ENCODE data around the gene EHD1.
A peak's percentile ranks its signal among the peaks of the same experiment; 100 is the strongest.
"Not testable (repeated sequence)": the region's sequence is repeated elsewhere in the genome, so short reads cannot be mapped to it uniquely, and the experiment has no call there.

The EHD1 gene

DNA sequence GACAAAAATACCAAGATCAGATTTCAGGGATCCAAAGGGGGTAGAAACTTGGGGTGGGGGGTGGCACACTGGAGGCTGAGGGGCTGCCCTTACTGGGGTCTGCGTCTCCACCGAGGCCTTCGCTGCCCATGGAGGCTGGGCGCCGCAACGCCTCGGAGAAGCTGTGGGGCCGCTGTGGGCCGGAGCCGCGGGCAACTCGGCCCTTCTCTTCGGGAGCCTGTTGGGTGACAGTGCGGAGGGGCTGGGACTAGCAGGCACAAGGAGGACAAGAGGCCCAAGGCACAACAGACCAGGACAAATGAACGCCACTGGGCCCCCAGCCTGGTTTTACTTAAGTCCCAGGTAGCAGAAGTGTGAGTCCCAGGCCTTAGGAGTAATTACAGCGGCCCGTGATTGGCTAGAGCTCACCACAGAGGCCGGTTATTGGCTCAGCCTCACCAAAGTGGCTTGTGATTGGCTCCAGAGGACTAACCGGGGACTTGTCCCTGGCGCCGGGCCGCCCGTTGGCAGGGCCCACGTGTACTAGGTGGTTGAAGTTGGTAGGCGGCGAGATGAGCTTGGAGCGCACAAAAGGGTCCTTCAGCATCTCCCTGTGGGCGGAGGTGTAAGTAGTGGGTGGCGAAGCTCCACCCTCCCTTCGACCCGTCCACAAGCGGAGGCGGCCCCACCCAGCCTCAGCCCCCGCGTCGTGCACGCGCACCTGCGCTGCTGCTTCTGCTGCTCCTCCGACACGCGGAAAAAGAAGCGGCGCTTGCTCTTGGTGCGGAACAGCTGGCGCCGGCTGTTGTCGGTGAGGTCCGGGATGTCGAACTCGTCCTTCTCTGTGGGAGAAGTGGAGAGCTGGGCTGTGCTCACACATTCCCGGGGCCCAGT is 51.6 kb downstream of the EHD1 start:
- intact Hi-C loops (cut with DNase I): no loop called here
- DNase-seq: no peak

DNA sequence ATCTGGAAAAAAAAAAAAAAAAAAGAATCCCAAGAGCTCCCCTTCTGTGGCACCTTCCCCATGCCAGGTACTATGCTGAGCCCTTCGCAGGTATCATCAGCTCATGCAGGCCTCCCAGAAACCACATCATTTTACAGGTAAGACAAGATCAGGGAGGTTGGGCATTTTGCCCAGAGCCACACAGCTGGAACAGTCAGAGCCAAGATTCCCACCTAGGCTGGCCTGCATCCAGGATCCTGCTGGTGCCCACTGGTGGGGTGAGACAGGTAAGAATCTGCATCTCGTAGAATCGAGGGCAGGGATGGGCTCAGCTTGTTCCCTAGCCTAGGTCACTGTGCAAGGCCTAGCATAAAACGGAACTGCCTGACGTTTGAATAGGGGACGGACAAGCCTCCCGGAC is 52.4 kb downstream of the EHD1 start:
- intact Hi-C loops (cut with DNase I): no loop called here
- no peak for DNase-seq

DNA sequence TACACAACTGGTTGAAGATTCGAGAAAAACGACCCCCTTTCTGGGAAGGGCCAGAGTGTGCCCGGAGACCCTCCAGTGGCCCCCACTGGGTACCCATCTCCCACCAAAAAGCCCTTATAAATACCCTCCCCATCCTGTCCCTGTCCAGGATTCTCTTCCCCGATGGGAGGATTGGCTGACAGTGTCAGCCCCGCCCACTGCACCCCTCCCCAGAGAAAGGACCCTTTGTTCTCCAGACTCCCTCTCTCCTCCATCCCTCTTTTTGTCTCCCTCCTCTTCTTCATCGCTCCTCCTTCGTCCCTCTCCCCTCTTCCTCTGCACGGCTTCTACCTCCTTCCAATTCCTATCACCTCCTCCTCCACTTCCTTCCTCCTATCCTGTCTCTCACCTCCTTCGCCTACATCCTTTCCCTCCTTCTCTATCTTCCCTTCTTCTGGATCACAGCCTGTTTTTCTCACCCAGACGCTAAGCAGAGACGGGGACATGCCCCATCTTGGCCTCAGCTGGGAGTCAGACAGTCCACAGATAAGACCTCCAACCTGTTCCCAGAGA is 54.8 kb downstream of the EHD1 start:
- DNase-seq: peak in 13 of 42 donors; percentile 20 to 63 (median 41)
- intact Hi-C loops (cut with DNase I): no loop called here

DNA sequence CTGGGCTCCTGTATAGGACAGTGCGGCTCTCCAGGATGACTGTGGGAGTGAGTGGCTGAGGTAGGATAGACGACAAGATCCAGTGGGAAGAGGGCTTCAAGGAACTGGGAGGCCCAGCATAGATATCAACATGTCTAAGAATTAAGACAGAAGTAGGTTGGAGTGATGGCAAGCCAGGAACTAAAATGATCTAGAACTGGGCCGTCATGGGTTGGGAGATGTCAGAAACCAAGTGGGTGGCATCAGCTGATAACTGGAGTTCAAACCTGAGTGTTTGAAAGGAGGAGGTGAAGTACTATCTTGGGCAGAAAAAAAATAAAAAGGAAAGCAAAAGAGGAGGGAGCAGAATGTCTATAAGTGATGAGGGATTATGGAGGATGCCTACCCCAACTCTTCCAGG is 60.9 kb downstream of the EHD1 start:
- intact Hi-C loops (cut with DNase I): no loop called here
- DNase-seq: peak in 32 of 42 donors; percentile 17 to 87 (median 56)

DNA sequence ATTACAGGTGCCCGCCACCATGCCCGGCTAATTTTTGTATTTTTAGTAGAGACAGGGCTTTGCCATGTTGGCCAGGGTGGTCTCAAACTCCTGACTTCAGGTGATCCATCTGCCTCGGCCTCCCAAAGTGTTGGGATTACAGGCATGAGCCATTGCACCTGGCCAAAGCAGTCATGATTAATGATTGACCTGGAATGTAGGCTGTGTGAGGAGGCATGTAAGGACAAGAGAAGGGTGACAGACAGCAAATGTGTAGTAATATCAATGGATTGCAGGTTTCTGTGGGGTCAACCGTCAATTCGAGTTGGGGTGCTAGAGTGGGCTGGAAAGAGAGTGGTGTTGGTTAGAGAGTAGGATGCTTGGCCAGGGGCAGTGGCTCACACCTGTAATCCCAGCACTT is 63.0 kb downstream of the EHD1 start:
- intact Hi-C loops (cut with DNase I); DNase-seq: not testable (repeated sequence)

DNA sequence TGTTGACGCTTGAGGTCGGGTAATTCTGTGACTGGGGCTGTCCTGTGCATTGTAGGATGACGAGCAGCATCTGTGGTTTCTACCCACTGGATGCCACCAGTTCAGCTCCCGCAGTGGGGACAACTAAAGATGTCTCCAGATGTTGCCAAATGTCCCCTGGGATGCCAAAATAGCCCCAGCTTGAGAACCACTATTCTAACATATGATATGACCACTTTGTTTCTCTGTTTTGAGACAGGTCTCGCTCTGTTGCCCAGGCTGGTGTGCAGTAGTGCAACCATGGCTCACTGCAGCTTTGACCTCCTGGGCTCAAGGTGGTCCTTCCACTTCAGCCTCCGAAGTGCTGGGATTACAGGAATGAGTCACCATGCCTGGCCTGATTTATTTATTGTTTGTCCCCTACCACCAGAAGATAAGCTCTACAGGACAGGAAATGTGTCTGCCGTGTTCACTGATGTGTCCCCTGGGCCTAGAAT is 63.7 kb downstream of the EHD1 start:
- intact Hi-C loops (cut with DNase I): no loop called here
- no peak for DNase-seq

DNA sequence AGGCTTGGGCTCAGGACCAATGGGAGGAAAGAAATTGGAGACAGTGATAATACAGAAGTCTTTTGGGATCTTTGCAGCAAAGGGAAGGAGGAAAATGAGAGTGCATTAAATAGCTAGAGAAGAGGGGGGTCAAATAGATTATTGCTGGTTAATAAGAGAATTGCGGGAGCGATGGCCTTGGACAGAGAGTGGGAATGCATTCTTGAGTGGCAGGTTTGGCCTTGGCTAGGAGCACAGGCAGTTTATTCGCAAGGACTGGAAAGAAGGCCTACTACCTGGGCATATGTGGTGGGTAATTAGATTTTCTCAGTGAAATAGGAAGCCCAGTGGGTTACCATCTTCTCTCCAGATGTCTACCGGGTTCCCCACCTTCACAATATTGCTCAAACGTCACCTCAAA is 64.6 kb downstream of the EHD1 start:
- DNase-seq: no peak
- intact Hi-C loops (cut with DNase I): no loop called here

DNA sequence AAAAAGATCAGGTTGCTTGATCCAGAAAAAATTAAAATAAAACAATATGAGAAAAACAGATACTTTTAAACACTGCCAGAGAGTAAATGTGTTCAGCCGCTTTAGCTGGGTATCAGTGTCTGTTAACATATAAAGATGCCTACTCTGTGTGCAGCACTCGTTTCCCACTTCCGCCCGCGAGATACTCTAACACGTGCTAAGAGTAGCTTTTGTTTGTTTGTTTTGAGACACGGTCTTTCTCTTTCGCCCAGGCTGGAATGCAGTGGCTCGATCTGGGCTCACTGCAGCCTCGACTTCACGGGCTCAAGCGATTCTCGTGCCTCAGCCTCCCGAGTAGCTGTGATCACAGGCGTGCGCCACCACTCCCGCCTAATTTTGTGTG is 67.5 kb downstream of the EHD1 start:
- intact Hi-C loops (cut with DNase I): no loop called here

DNA sequence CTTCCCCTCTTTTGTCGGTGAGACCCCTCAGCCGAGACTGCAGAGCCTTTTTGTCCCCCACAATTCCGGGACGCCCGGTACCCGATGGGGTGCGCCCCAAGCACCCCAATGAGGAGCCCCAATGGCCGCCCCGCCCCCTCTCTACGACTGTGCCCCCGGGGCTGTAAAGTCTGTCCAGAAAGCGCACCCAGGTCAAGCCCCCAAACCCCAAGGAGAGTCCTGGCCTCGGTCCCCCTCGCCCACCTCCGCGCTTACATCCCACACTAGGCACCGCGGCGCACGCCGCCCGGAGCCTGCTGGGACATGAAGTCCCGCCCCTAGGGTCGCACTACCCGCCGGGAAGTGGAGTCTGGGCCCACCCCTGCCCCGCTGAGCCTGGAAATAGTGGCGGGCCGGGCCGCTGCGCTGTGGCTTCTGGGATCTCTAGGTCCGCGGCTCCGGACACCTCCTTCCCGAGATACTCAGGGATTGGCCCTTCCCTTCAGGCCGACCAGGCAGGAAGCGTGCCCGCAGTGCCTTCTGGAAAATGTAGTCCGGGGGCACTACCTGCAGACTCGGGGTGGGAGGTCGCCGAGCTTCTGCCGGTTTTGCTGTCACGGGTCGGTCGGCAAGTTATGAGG is 68.0 kb downstream of the EHD1 start, which contains the start of gene MEN1:
TSS of gene MEN1 (minus strand) at position 281 of the 620 bp plus-strand sequence. CDS start 442 bp downstream, outside the sequence.
- intact Hi-C loops (cut with DNase I): no loop called here
- peak; percentile 90 to 99 (median 97) for DNase-seq

More for the DNA sequence above, 67.5 kb downstream of the EHD1 start:
- peak in 5 of 42 donors; percentile 14 to 47 (median 25) for DNase-seq

DNA sequence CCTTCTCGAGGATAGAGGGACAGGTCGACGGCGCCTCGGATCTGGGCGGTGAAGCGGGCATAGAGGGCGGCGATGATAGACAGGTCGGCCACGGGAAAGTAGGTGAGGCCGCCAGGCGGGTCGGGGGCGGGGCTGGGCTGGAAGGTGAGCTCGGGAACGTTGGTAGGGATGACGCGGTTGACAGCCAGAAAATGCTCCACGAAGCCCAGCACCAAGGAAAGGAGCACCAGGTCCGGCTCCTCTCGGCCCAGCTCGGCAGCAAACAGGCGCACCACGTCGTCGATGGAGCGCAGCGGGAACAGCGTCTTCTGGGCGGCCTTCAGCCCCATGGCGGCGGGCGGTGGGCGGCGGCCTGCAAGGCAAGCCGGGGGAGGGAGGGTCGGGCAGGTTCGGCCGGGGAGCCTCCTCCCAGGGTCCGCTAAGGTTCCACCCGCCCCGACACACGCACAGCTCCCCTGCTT is 68.6 kb downstream of the EHD1 start:
- intact Hi-C loops (cut with DNase I): loop anchor here (10.0 kb wide), 1 partner anchor 315 kb away; the partner anchor contains the start of genes FAU and MRPL49
- peak in 27 of 42 donors; percentile 11 to 59 (median 31) for DNase-seq

DNA sequence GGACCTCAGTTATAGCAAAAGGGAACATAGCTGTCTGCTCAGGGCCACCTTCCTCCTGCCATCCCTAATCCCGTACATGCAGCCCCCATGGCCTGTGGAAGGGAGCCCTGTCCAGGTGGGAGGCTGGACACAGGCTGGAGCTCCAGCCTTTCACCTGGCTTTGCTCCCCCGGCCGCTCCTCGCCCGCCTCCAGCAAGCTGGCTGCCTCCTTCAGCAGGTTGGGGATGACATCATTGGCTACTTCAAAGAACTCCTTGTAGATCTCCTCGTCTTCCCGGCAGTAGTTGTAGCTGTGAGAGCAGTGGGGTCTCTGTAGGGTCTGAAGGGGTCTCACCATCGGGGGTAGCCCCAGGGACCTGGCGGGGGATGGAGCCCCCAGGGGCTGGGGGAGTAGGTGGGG is 72.9 kb downstream of the EHD1 start:
- DNase-seq: no peak
- intact Hi-C loops (cut with DNase I): loop anchor here (10.0 kb wide), 1 partner anchor 319 kb away; the partner anchor contains the start of genes FAU and MRPL49

DNA sequence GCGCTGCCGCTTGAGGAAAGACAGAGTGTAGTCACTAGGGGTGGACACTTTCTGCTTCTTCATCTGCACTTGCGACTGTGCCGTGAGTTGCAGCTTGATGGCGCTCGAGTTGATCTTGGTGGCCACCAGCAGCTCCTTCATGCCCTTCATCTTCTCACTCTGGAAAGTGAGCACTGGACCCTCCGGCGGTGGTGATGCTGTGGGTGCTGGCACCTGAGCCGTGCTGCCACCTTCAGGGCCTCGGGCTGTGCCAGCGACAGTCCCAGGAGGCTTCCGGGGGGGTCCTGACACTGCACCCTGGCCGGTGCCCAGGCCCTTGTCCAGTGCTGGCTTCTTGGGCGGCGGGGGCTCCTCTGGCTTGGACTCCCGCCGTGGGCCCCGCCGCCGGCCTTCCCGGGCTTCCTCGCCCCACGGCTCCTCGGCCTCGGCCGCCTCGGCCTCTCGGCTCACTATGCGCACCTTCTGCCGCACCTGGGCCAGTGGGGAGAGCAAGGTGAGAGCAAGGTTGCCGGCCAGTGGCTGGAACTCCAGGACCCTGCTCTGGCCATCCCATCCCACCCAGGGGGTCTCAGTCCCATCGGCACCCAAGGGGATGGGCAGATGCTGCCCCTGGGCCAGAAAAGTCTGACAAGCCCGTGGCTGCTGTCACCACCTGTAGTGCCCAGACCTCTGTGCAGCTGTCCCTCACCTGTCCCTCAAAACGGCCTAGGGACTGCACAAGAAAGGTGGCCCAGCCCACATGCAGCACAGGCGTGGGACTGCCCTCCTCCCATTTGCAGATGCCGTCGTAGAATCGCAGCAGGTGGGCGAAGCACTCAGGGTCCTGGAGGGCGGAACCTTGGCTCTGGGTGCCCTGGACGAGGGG is 73.8 kb downstream of the EHD1 start:
- intact Hi-C loops (cut with DNase I): loop anchor here (10.0 kb wide), 1 partner anchor 320 kb away; the partner anchor contains the start of genes FAU and MRPL49
- DNase-seq: no peak

DNA sequence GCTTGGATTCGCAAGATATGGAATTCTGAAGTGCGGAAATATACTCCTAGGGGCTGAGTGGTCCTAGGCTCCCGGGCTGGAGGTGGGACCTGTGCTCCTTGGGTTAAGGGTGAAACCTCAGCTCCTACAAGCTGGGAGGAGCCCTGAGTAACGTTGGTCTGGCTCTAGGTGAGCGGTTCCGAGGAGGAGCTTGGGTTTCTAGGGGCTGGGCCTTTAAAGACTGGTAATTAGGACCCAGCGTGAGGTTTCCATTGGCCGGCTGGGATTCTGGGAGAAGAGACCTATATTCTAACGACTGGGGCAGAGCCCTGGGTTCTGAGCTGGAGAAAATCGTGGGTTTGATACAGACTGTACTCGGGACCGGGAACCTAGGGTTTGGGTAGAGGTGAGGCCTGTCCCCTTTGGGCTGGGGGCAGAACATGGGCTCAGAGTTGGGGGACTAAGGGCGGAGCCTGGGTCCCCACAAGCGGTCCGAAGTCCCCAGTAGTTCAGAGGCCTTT is 74.5 kb downstream of the EHD1 start:
- intact Hi-C loops (cut with DNase I): loop anchor here (10.0 kb wide), 1 partner anchor 321 kb away; the partner anchor contains the start of genes FAU and MRPL49
- no peak for DNase-seq

DNA sequence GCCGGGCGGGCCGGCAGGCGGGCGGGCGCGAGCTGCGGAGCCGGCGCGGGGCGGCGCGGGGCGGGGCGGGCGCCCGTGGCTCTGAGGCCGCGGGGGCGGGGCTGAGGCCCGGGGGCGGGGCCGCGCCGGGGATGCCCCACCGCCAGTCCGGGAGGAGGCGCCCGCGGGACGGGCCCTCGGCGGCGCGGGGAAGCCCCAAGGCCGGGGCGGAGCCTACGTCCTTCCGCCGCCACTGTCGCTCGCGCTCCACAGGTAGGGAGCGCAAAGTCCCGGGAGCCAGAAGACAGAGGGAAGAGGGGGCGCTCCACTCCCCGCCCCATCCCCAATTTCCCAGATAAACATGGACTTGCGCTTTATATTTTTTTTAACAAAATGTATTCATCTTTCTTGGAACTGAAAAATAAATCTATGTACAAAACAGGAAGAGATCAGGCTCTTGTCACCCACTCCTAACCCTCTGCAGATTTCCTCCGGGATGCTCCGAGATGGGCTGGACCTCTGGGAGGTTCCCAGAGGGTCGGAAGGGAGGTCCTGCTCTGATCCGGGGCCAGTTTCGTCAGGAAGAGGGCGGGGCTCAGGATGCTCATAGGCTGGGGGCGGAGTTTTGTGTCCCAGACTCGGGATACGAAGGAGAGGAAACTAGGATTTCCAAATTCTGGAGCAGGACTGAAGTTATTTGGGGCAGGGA is 75.1 kb downstream of the EHD1 start, which contains the start of gene MAP4K2:
TSS of gene MAP4K2 (minus strand) at position 57 of the 688 bp plus-strand sequence. CDS start 65 bp downstream, outside the sequence.
- intact Hi-C loops (cut with DNase I): loop anchor here (10.0 kb wide), 1 partner anchor 321 kb away; the partner anchor contains the start of genes FAU and MRPL49
- DNase-seq: peak; percentile 71 to 94 (median 86)

DNA sequence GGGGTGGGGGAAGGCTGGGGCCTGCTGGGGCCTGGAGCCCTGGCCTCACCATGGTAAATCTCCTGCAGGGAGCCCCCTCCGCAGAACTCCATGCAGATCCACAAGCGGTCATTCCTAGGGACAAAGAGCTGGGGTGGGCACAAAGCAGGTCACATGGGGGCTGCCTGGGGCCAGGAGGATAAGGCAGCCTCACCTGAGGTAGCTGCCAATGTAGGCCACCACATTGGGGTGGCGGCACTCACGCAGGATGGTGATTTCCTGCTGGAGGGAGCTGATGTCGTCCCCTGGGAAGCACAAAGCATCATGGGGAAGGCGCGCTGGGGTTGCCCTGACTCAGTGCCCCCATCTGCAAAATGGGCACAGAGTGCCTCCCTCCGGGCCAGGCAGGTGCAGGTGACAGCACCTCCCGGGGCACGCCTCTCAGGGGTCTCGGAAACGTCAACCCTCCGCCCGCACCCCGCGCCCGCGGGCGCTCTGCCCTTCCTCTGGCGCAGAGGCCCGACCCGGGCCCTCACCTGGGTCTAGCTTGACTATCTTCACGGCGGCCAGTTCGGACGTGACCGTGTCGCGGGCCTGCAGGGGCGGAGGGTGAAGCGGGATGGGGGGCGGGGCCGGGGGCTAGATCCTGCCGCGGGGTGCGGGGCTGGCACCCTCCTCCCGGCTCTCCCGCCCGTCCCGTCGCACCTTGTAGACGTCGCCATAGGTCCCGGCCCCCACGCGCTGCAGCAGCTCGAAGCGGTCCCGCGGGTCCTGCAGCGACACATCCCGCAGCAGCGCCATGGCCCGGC is 75.9 kb downstream of the EHD1 start:
- intact Hi-C loops (cut with DNase I): loop anchor here (10.0 kb wide), 1 partner anchor 322 kb away; the partner anchor contains the start of genes FAU and MRPL49
- no peak for DNase-seq

Measured in head of caudate nucleus (tissue), 42 donors.